HG02870 (cell line): ENCODE measurements around the gene KNDC1.

ENCODE experiments used
- ATAC-seq: cut with Tn5 transposase; IDR thresholded peaks from one replicate; pipeline ENCODE4 v1.9.1; 2021; ENCODE audit warnings: mild to moderate bottlenecking, moderate library complexity; ENCODE audit not compliant: unreplicated experiment

The KNDC1 gene

GRCh38 chr10:133204226-133205015 is 44.4 kb downstream of the KNDC1 start:
- ATAC-seq: no peak

- ATAC-seq: no peak
Observed at GRCh38 chr10:133205146-133205545, 45.1 kb downstream of the KNDC1 start.

GRCh38 chr10:133206356-133207040 is 46.5 kb downstream of the KNDC1 start:
- no peak for ATAC-seq

GRCh38 chr10:133207041-133207600 is 47.1 kb downstream of the KNDC1 start:
- no peak for ATAC-seq

GRCh38 chr10:133207627-133208026 is 47.6 kb downstream of the KNDC1 start:
- ATAC-seq: no peak

- ATAC-seq: no peak
Observed at GRCh38 chr10:133208466-133208865, 48.4 kb downstream of the KNDC1 start.

- no peak for ATAC-seq
Observed at GRCh38 chr10:133209117-133209516, 49.1 kb downstream of the KNDC1 start.

GRCh38 chr10:133209641-133210040 is 49.6 kb downstream of the KNDC1 start:
- no peak for ATAC-seq

- ATAC-seq: no peak
Observed at GRCh38 chr10:133210398-133211140, 50.5 kb downstream of the KNDC1 start.

GRCh38 chr10:133211141-133211830 is 51.3 kb downstream of the KNDC1 start:
- no peak for ATAC-seq

GRCh38 chr10:133211959-133212852 is 52.2 kb downstream of the KNDC1 start:
- ATAC-seq: no peak

GRCh38 chr10:133212853-133213494 is 53.0 kb downstream of the KNDC1 start:
- no peak for ATAC-seq

GRCh38 chr10:133213641-133214467 is 53.8 kb downstream of the KNDC1 start:
- no peak for ATAC-seq

- no peak for ATAC-seq
Observed at GRCh38 chr10:133214468-133215410, 54.7 kb downstream of the KNDC1 start.

- ATAC-seq: no peak
Observed at GRCh38 chr10:133215586-133215985, 55.6 kb downstream of the KNDC1 start.

GRCh38 chr10:133216776-133217175 is 56.8 kb downstream of the KNDC1 start:
- ATAC-seq: no peak
